ENCODE measurements around the gene TNFRSF17. TPM values are rescaled to one million over a fixed set of nuclear protein-coding genes. Genes with fewer than 3 reads are reported as not detected.
"Not testable (repeated sequence)": the region's sequence is repeated elsewhere in the genome, so short reads cannot be mapped to it uniquely, and the experiment has no call there.

TNFRSF17 gene
- total RNA-seq, 1 donor from 2014 or later: not detected

- no peaks in the 10 kb centered on the region for H3K9me3 Mint-ChIP-seq
- no peaks in the 10 kb centered on the region for H3K4me1 Mint-ChIP-seq
- DNase-seq: no peak
- H3K27me3 Mint-ChIP-seq: no peaks in the 10 kb centered on the region
- no peak overlapping the region for H3K27ac Mint-ChIP-seq
- no peaks in the 10 kb centered on the region for H3K36me3 Mint-ChIP-seq (ENCODE audit: low read depth)
- intact Hi-C loops (cut with micrococcal nuclease): no loop called here
- H3K4me3 Mint-ChIP-seq: no peak overlapping the region
Measured at GRCh38 chr16:11957591-11958395, 7.2 kb upstream of the TNFRSF17 start.

GRCh38 chr16:11962457-11962856 is 2.6 kb upstream of the TNFRSF17 start:
- H3K27me3 Mint-ChIP-seq; H3K9me3 Mint-ChIP-seq; H3K27ac Mint-ChIP-seq; H3K4me3 Mint-ChIP-seq; intact Hi-C loops (cut with micrococcal nuclease); DNase-seq; H3K36me3 Mint-ChIP-seq (ENCODE audit: low read depth); H3K4me1 Mint-ChIP-seq: not testable (repeated sequence)

- intact Hi-C loops (cut with micrococcal nuclease): not testable (repeated sequence)
Measured at GRCh38 chr16:11962978-11963377, 2.0 kb upstream of the TNFRSF17 start.

GRCh38 chr16:11963706-11964105 is 1.3 kb upstream of the TNFRSF17 start:
- Mint-ChIP-seq H3K36me3 (ENCODE audit: low read depth) (no peaks in the 10 kb centered on the region), H3K9me3 (no peaks in the 10 kb centered on the region), H3K27me3 (no peaks in the 10 kb centered on the region), H3K27ac (no peak overlapping the region), H3K4me3 (no peak overlapping the region), H3K4me1 (no peaks in the 10 kb centered on the region)
- DNase-seq: no peak
- intact Hi-C loops (cut with micrococcal nuclease): no loop called here

More at GRCh38 chr16:11962978-11963377, 2.0 kb upstream of the TNFRSF17 start:
- H3K36me3 Mint-ChIP-seq (ENCODE audit: low read depth); H3K9me3 Mint-ChIP-seq; H3K4me1 Mint-ChIP-seq; H3K27ac Mint-ChIP-seq; H3K27me3 Mint-ChIP-seq; H3K4me3 Mint-ChIP-seq; DNase-seq: not testable (repeated sequence)

GRCh38 chr16:11966173-11966572 is 1.2 kb downstream of the TNFRSF17 start:
- Mint-ChIP-seq H3K4me3 (no peak overlapping the region), H3K36me3 (ENCODE audit: low read depth) (no peaks in the 10 kb centered on the region), H3K4me1 (no peaks in the 10 kb centered on the region), H3K27me3 (no peaks in the 10 kb centered on the region), H3K9me3 (no peaks in the 10 kb centered on the region), H3K27ac (no peak overlapping the region)
- no peak for DNase-seq
- intact Hi-C loops (cut with micrococcal nuclease): no loop called here

- intact Hi-C loops (cut with micrococcal nuclease): no loop called here
- H3K36me3 Mint-ChIP-seq (ENCODE audit: low read depth): no peaks in the 10 kb centered on the region
- no peaks in the 10 kb centered on the region for H3K4me1 Mint-ChIP-seq
- no peak overlapping the region for H3K27ac Mint-ChIP-seq
- no peak overlapping the region for H3K4me3 Mint-ChIP-seq
- no peaks in the 10 kb centered on the region for H3K27me3 Mint-ChIP-seq
- no peaks in the 10 kb centered on the region for H3K9me3 Mint-ChIP-seq
- no peak for DNase-seq
Measured at GRCh38 chr16:11967195-11967911, 2.3 kb downstream of the TNFRSF17 start.

- no peaks in the 10 kb centered on the region for H3K4me1 Mint-ChIP-seq
- no peak for DNase-seq
- H3K27ac Mint-ChIP-seq: no peak overlapping the region
- H3K27me3 Mint-ChIP-seq: no peaks in the 10 kb centered on the region
- H3K4me3 Mint-ChIP-seq: no peak overlapping the region
- intact Hi-C loops (cut with micrococcal nuclease): no loop called here
- H3K36me3 Mint-ChIP-seq (ENCODE audit: low read depth): no peaks in the 10 kb centered on the region
- no peaks in the 10 kb centered on the region for H3K9me3 Mint-ChIP-seq
Measured at GRCh38 chr16:11968577-11968976, 3.6 kb downstream of the TNFRSF17 start.

- not testable (repeated sequence) for H3K4me3 Mint-ChIP-seq; H3K4me1 Mint-ChIP-seq; H3K27ac Mint-ChIP-seq; H3K27me3 Mint-ChIP-seq; H3K36me3 Mint-ChIP-seq (ENCODE audit: low read depth); DNase-seq; H3K9me3 Mint-ChIP-seq
- intact Hi-C loops (cut with micrococcal nuclease): loop anchor here (10.0 kb wide), 1 partner anchor 95 kb away; no protein-coding TSS in a partner anchor
Measured at GRCh38 chr16:11970292-11970691, 5.3 kb downstream of the TNFRSF17 start.

- no peak overlapping the region for H3K4me3 Mint-ChIP-seq
- H3K27me3 Mint-ChIP-seq: no peaks in the 10 kb centered on the region
- H3K4me1 Mint-ChIP-seq: peaks cover 15% of the 10 kb centered on the region
- no peaks in the 10 kb centered on the region for H3K36me3 Mint-ChIP-seq (ENCODE audit: low read depth)
- intact Hi-C loops (cut with micrococcal nuclease): loop anchor here (10.0 kb wide), 1 partner anchor 93 kb away; no protein-coding TSS in a partner anchor
- H3K27ac Mint-ChIP-seq: no peak overlapping the region
- H3K9me3 Mint-ChIP-seq: no peaks in the 10 kb centered on the region
- DNase-seq: no peak
Measured at GRCh38 chr16:11972128-11972527, 7.1 kb downstream of the TNFRSF17 start.

- no peaks in the 10 kb centered on the region for H3K9me3 Mint-ChIP-seq
- H3K4me3 Mint-ChIP-seq: no peak overlapping the region
- DNase-seq: no peak
- peaks cover 24% of the 10 kb centered on the region for H3K4me1 Mint-ChIP-seq
- intact Hi-C loops (cut with micrococcal nuclease): loop anchor here (10.0 kb wide), 1 partner anchor 92 kb away; no protein-coding TSS in a partner anchor
- no peaks in the 10 kb centered on the region for H3K27me3 Mint-ChIP-seq
- no peaks in the 10 kb centered on the region for H3K36me3 Mint-ChIP-seq (ENCODE audit: low read depth)
- no peak overlapping the region for H3K27ac Mint-ChIP-seq
Measured at GRCh38 chr16:11973070-11973469, 8.1 kb downstream of the TNFRSF17 start.

- H3K27me3 Mint-ChIP-seq: no peaks in the 10 kb centered on the region
- intact Hi-C loops (cut with micrococcal nuclease): loop anchor here (1.0 to 10.0 kb wide), 4 partner anchors 61 to 105 kb away; no protein-coding TSS in a partner anchor
- DNase-seq: no peak
- peaks cover 30% of the 10 kb centered on the region for H3K4me1 Mint-ChIP-seq
- peak overlapping the region; percentile 98 for H3K4me3 Mint-ChIP-seq
- H3K9me3 Mint-ChIP-seq: no peaks in the 10 kb centered on the region
- peak overlapping the region; percentile 90 for H3K27ac Mint-ChIP-seq
- no peaks in the 10 kb centered on the region for H3K36me3 Mint-ChIP-seq (ENCODE audit: low read depth)
Measured at GRCh38 chr16:11976850-11977375, 11.9 kb downstream of the TNFRSF17 start.

GRCh38 chr16:11977376-11978041 is 12.5 kb downstream of the TNFRSF17 start:
- peak; percentile 56 for DNase-seq
- intact Hi-C loops (cut with micrococcal nuclease): loop anchor here (5.0 to 10.0 kb wide), 3 partner anchors 75 to 105 kb away; no protein-coding TSS in a partner anchor
- H3K36me3 Mint-ChIP-seq (ENCODE audit: low read depth): no peaks in the 10 kb centered on the region
- peak overlapping the region; percentile 57 for H3K27ac Mint-ChIP-seq
- H3K4me1 Mint-ChIP-seq: peaks cover 30% of the 10 kb centered on the region
- H3K9me3 Mint-ChIP-seq: no peaks in the 10 kb centered on the region
- H3K27me3 Mint-ChIP-seq: no peaks in the 10 kb centered on the region
- H3K4me3 Mint-ChIP-seq: peak overlapping the region; percentile 98

GRCh38 chr16:11978080-11978479 is 13.1 kb downstream of the TNFRSF17 start:
- H3K27ac Mint-ChIP-seq: no peak overlapping the region
- no peaks in the 10 kb centered on the region for H3K36me3 Mint-ChIP-seq (ENCODE audit: low read depth)
- intact Hi-C loops (cut with micrococcal nuclease): loop anchor here (5.0 to 10.0 kb wide), 3 partner anchors 76 to 104 kb away; no protein-coding TSS in a partner anchor
- no peaks in the 10 kb centered on the region for H3K9me3 Mint-ChIP-seq
- DNase-seq: no peak
- peaks cover 30% of the 10 kb centered on the region for H3K4me1 Mint-ChIP-seq
- H3K4me3 Mint-ChIP-seq: peak overlapping the region; percentile 98
- H3K27me3 Mint-ChIP-seq: no peaks in the 10 kb centered on the region

All from activated CD4-positive, alpha-beta T cell treated with anti-CD3 and anti-CD28 coated beads, Interleukin-2, amount 10 ng/mL, durations not matched to agents 24 days and 14 days (primary cell).